IMR-90 (cell line): ENCODE data around the gene BRI3BP. TPM values are rescaled to one million over a fixed set of nuclear protein-coding genes. Genes with fewer than 3 reads are reported as not detected.
"Not testable (repeated sequence)": the region's sequence is repeated elsewhere in the genome, so short reads cannot be mapped to it uniquely, and the experiment has no call there.

Source experiments
- ATAC-seq: fragments of 200-7000 bp; cut with Tn5 transposase; 2 replicates; pipeline ENCODE4 v1.9.1; 2020; ENCODE audit warnings: low read depth, mild to moderate bottlenecking, moderate library complexity
- BruUV-seq: library from RNA; stranded (reverse); fragments of 400-500 nt; replicated peaks from 2 replicates; lab custom pipeline; 2021; lab: Mats Ljungman, UMichigan
- CTCF ChIA-PET: fragments of 300-600 bp; formaldehyde crosslinking; extraction: SDS; loops from one replicate; lab custom pipeline; 2021; ENCODE audit warnings: antibody characterized with exemption; lab: Yijun Ruan, JAX
- POLR2A ChIA-PET: fragments of 300-600 bp; sonication (Branson Sonifier 250); formaldehyde crosslinking; loops from one replicate; lab custom pipeline; 2022; ENCODE audit warnings: antibody characterized with exemption; ENCODE audit not compliant: unreplicated experiment; lab: Charles Lee
- DNase-seq: peaks from one replicate; pipeline ENCODE4 v3.0.0; 2013
- H2AFZ ChIP-seq: replicated peaks from 2 replicates; pipeline ENCODE3; 2013; ENCODE audit warnings: low read length, mild to moderate bottlenecking; ENCODE audit not compliant: poor library complexity
- H2AK5ac ChIP-seq: 2 replicates; pipeline ENCODE4 v1.6.1; 2013; ENCODE audit warnings: low read depth, low read length, inconsistent platforms
- H2AK9ac ChIP-seq: replicated peaks from 2 replicates; pipeline ENCODE3; 2013; ENCODE audit warnings: mild to moderate bottlenecking, low read depth, low read length, moderate library complexity; ENCODE audit not compliant: poor library complexity
- H2BK120ac ChIP-seq: 2 replicates; pipeline ENCODE4 v1.6.1; 2013; ENCODE audit warnings: low read depth, low read length, inconsistent platforms
- H2BK15ac ChIP-seq: 3 replicates; pipeline ENCODE4 v1.6.1; 2013; ENCODE audit warnings: low read depth, low read length, inconsistent platforms
- H2BK20ac ChIP-seq: 2 replicates; pipeline ENCODE4 v1.6.1; 2013; ENCODE audit warnings: low read depth, mild to moderate bottlenecking, inconsistent platforms, low read length, moderate library complexity
- H2BK5ac ChIP-seq: 2 replicates; pipeline ENCODE4 v1.6.1; 2013; ENCODE audit warnings: mild to moderate bottlenecking, low read depth, low read length, inconsistent platforms; ENCODE audit not compliant: poor library complexity, severe bottlenecking
- H3K14ac ChIP-seq: replicated peaks from 2 replicates; pipeline ENCODE4 v1.6.1; 2013; ENCODE audit warnings: low read depth, low read length, inconsistent platforms
- H3K18ac ChIP-seq: 2 replicates; pipeline ENCODE4 v1.6.1; 2013; ENCODE audit warnings: low read depth, low read length, control low read depth
- H3K23ac ChIP-seq: 2 replicates; pipeline ENCODE4 v1.6.1; 2013; ENCODE audit warnings: low read depth, low read length, inconsistent platforms
- H3K27ac ChIP-seq: 2 replicates; pipeline ENCODE4 v1.5.1; 2013; ENCODE audit warnings: mild to moderate bottlenecking, control low read depth, low read length; ENCODE audit not compliant: insufficient read depth
- H3K27me3 ChIP-seq: 2 replicates; pipeline ENCODE4 v1.6.1; 2013; ENCODE audit warnings: low read length; ENCODE audit not compliant: control insufficient read depth, insufficient read depth
- H3K36me3 ChIP-seq: 2 replicates; pipeline ENCODE4 v1.6.1; 2013; ENCODE audit warnings: low read length, mixed read lengths; ENCODE audit not compliant: control insufficient read depth, insufficient read depth
- H3K4ac ChIP-seq: 2 replicates; pipeline ENCODE4 v1.6.1; 2013; ENCODE audit warnings: low read depth, low read length, inconsistent platforms
- H3K4me1 ChIP-seq: 2 replicates; pipeline ENCODE4 v1.6.1; 2013; ENCODE audit warnings: low read length, mixed read lengths; ENCODE audit not compliant: control insufficient read depth, insufficient read depth
- H3K4me2 ChIP-seq: 2 replicates; pipeline ENCODE4 v1.6.1; 2013; ENCODE audit warnings: low read depth, mild to moderate bottlenecking, control low read depth, low read length, moderate library complexity
- H3K4me3 ChIP-seq: 2 replicates; pipeline ENCODE4 v1.5.1; 2013; ENCODE audit warnings: low read depth, mild to moderate bottlenecking, control low read depth, low read length, moderate library complexity; ENCODE audit not compliant: insufficient read depth
- H3K56ac ChIP-seq: 2 replicates; pipeline ENCODE4 v1.6.1; 2013; ENCODE audit warnings: low read length, inconsistent platforms; ENCODE audit not compliant: insufficient read depth; ENCODE audit errors: extremely low read depth
- H3K79me1 ChIP-seq, 2 experiments: 2 replicates each; pipeline ENCODE4 v1.6.1; 2013; ENCODE audit warnings: low read length in 2 of 2, inconsistent platforms in 1 of 2, low read depth in 1 of 2
- H3K9ac ChIP-seq: 2 replicates; pipeline ENCODE4 v1.6.1; 2013; ENCODE audit warnings: low read depth, low read length, control low read depth
- H3K9me1 ChIP-seq: 2 replicates; pipeline ENCODE4 v1.6.1; 2013; ENCODE audit warnings: low read length, inconsistent platforms; ENCODE audit not compliant: insufficient read depth
- H3K9me3 ChIP-seq: 2 replicates; pipeline ENCODE4 v1.6.1; 2013; ENCODE audit warnings: low read length; ENCODE audit not compliant: control insufficient read depth, insufficient read depth
- H4K20me1 ChIP-seq: 2 replicates; pipeline ENCODE4 v1.6.1; 2013; ENCODE audit warnings: low read length, inconsistent platforms; ENCODE audit not compliant: insufficient read depth
- H4K5ac ChIP-seq: 2 replicates; pipeline ENCODE4 v1.6.1; 2013; ENCODE audit warnings: mild to moderate bottlenecking, low read depth, low read length, control low read depth
- H4K8ac ChIP-seq, 2 experiments: 2 replicates each; pipeline ENCODE4 v1.6.1; 2013; ENCODE audit warnings: low read depth in 2 of 2, low read length in 2 of 2, control low read depth in 1 of 2, inconsistent platforms in 1 of 2
- H4K91ac ChIP-seq: 2 replicates; pipeline ENCODE4 v1.6.1; 2013; ENCODE audit warnings: low read depth, low read length, inconsistent platforms; ENCODE audit not compliant: insufficient read depth
- BHLHE40 ChIP-seq: fragments of 150-350 bp; IDR thresholded peaks from 2 replicates; pipeline ENCODE4 v1.6.1; 2016; ENCODE audit warnings: mild to moderate bottlenecking, low read depth, low read length
- CHD1 ChIP-seq: IDR thresholded peaks from 2 replicates; pipeline ENCODE4 v1.6.1; 2012; ENCODE audit warnings: low read depth, low read length, improper control_type of control experiment
- MAFK ChIP-seq: IDR thresholded peaks from 2 replicates; pipeline ENCODE4 v1.6.1; 2012; ENCODE audit warnings: low read depth, low read length, improper control_type of control experiment
- MAZ ChIP-seq: IDR thresholded peaks from 2 replicates; pipeline ENCODE4 v1.6.1; 2012; ENCODE audit warnings: low read depth, mild to moderate bottlenecking, low read length, improper control_type of control experiment, moderate library complexity, borderline replicate concordance
- RCOR1 ChIP-seq: IDR thresholded peaks from 2 replicates; pipeline ENCODE4 v1.6.1; 2012; ENCODE audit warnings: mild to moderate bottlenecking, low read length, improper control_type of control experiment; ENCODE audit not compliant: insufficient replicate concordance
- WGBS, 2 experiments: methylation state at CpG; one replicate each; pipeline versions ENCODE4 v1.1.5 to v1.1.7; 2013; ENCODE audit warnings: missing lambda C conversion rate in 2 of 2; ENCODE audit not compliant: insufficient read length in 1 of 2; ENCODE audit errors: extremely low coverage in 2 of 2; 5-methylcytosine and 5-hydroxymethylcytosine counted together
- dilution Hi-C: fragments of 300-500 bp; cut with HindIII; formaldehyde crosslinking; loops from one replicate; pipeline ENCODE4 v1.14.3; 2018; ENCODE audit warnings: low sequenced_read_pairs; ENCODE audit not compliant: unreplicated experiment
- in situ Hi-C: fragments of 300-500 bp; cut with MboI; formaldehyde crosslinking; loops from 3 replicates; pipeline ENCODE4 v1.14.3; 2019; ENCODE audit warnings: low sequenced_read_pairs, inconsistent platforms, mixed read lengths
- intact Hi-C: fragments of 100-400 bp; cut with micrococcal nuclease; formaldehyde crosslinking; loops from 2 replicates; pipeline ENCODE4 v1.10.0; 2022
- polyA plus RNA-seq, 3 experiments: library from polyadenylated mRNA; depleted of rRNA; stranded (reverse); fragments of >200 nt; gene quantifications; 2 replicates each; pipeline ENCODE4 v1.2.3, GENCODE V29; 2012; ENCODE audit warnings: low replicate concordance in 1 of 3
- total RNA-seq: library from RNA; depleted of rRNA; stranded (reverse); fragments of >200 nt; gene quantifications from 2 replicates; pipeline ENCODE4 v1.2.3, GENCODE V29; 2012
- TF ChIP-seq, protein P1 (sequence below): conservative IDR thresholded peaks from 2 replicates; pipeline ENCODE4 v1.5.1; 2012; ENCODE audit warnings: mild to moderate bottlenecking, low read depth, low read length, improper control_type of control experiment

The BRI3BP gene
- total and polyA plus RNA-seq, 2 of the 4 experiments (the other 2 are of a cell fraction) = 2.5 to 2.8 TPM

DNA sequence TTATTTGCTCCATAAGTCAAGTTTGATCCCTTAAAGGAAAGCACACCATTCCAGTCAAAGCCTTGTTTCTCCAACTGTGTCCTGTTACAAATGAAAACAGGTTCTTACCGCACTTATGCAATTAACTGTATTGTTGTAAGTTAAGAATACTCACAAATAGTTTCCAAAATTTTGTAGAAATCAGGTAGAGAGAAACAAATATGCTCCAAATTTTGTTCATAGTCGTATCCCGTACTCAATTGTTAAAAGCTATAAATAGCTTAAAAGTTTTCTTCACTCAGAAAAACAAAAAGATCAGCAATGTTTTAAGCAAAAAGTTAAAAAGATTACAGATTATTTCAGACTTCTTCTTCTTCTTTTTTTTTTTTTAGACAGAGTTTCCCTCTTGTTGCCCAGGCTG lies 67.8 kb downstream of the BRI3BP start:
- Histone ChIP-seq H2BK5ac (no peak overlapping the region), H4K91ac (no peak overlapping the region), H3K23ac (no peak overlapping the region), H3K79me1 (peaks cover 0 to 9% of the 10 kb centered on the region in 2 experiments; a peak in 2 of 4 replicates), H2BK20ac (no peak overlapping the region), H3K14ac (no peak overlapping the region), H3K4ac (no peak overlapping the region), H2BK15ac (no peak overlapping the region), H4K8ac (no peak overlapping the region), H3K9ac (no peak overlapping the region), H3K56ac (no peak overlapping the region), H3K9me3 (no peaks in the 10 kb centered on the region), H3K4me2 (no peak overlapping the region), H2AK5ac (no peak overlapping the region), H2AFZ (no peak overlapping the region), H2AK9ac (no peak overlapping the region), H3K9me1 (no peaks in the 10 kb centered on the region; the same call in 1 of the 2 replicates), H3K4me3 (no peak overlapping the region), H3K27me3 (peaks cover 2% of the 10 kb centered on the region; the same call in 1 of the 2 replicates), H3K18ac (no peak overlapping the region), H4K20me1 (no peaks in the 10 kb centered on the region), H2BK120ac (no peak overlapping the region), H3K27ac (no peak overlapping the region), H4K5ac (no peak overlapping the region), H3K4me1 (peaks cover 3% of the 10 kb centered on the region), H3K36me3 (no peaks in the 10 kb centered on the region)
- WGBS, 2 experiments = no CpG with 5 or more reads among the region's 3 CpGs
- TF ChIP-seq RCOR1 = no peak
- no peak for TF ChIP-seq CHD1
- TF ChIP-seq MAZ = no peak
- TF ChIP-seq, protein P1, sequence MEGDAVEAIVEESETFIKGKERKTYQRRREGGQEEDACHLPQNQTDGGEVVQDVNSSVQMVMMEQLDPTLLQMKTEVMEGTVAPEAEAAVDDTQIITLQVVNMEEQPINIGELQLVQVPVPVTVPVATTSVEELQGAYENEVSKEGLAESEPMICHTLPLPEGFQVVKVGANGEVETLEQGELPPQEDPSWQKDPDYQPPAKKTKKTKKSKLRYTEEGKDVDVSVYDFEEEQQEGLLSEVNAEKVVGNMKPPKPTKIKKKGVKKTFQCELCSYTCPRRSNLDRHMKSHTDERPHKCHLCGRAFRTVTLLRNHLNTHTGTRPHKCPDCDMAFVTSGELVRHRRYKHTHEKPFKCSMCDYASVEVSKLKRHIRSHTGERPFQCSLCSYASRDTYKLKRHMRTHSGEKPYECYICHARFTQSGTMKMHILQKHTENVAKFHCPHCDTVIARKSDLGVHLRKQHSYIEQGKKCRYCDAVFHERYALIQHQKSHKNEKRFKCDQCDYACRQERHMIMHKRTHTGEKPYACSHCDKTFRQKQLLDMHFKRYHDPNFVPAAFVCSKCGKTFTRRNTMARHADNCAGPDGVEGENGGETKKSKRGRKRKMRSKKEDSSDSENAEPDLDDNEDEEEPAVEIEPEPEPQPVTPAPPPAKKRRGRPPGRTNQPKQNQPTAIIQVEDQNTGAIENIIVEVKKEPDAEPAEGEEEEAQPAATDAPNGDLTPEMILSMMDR = no peak
- TF ChIP-seq MAFK = no peak
- no peak for TF ChIP-seq BHLHE40
- intact Hi-C loops (no loop called here), dilution Hi-C loops (no loop called here), in situ Hi-C loops (no loop called here)
- POLR2A ChIA-PET = no interaction called here
- no TSS peak for BruUV-seq
- DNase-seq (no peak), ATAC-seq (no peak)
- CTCF ChIA-PET = interaction anchor here (0.7 kb wide), 1 partner anchor 1057 kb away, joined by 4 read pairs; no protein-coding TSS in a partner anchor

DNA sequence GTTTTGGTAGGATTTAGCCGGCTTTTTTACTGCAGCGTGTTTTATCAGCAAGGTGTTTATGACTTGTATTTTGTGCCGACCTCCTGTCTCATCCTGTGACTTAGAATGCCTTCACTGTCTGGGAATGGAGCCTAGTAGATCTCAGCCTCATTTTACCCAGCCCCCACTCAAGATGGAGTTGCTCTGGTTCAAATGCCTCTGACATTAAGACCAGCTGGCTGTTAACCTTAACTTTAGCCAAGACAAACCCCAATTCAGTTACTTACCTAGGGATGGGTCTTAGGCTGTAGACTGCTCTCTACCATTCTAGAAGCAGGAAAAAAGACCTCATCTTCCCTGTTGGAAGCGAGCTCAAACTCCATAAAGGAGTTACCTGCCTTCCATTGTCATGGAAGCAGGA lies 70.1 kb downstream of the BRI3BP start:
- BruUV-seq, in situ Hi-C loops, H2AFZ ChIP-seq, CTCF ChIA-PET, H2BK20ac ChIP-seq, H4K20me1 ChIP-seq, H2BK15ac ChIP-seq, H3K18ac ChIP-seq, DNase-seq, ATAC-seq, dilution Hi-C loops, H2BK5ac ChIP-seq, H3K27ac ChIP-seq, H2AK5ac ChIP-seq, H3K9me1 ChIP-seq, H4K5ac ChIP-seq, H3K9ac ChIP-seq, H2AK9ac ChIP-seq, H3K9me3 ChIP-seq, H3K4me3 ChIP-seq, H3K4ac ChIP-seq, H3K23ac ChIP-seq, H3K4me1 ChIP-seq, H4K91ac ChIP-seq, H4K8ac ChIP-seq, H3K4me2 ChIP-seq, H3K36me3 ChIP-seq, H2BK120ac ChIP-seq, H3K56ac ChIP-seq, intact Hi-C loops, H3K27me3 ChIP-seq, H3K14ac ChIP-seq: not testable (repeated sequence)
- POLR2A ChIA-PET = interaction anchor here (0.7 kb wide), 1 partner anchor 15 kb away, joined by 3 read pairs; no protein-coding TSS in a partner anchor
- peaks cover 0 to 26% of the 10 kb centered on the region in 2 experiments; a peak in 2 of 4 replicates for H3K79me1 ChIP-seq
- no CpG with 5 or more reads among the region's 4 CpGs for WGBS, 2 experiments
